ENCODE results near the gene SERPIND1.

DNA sequence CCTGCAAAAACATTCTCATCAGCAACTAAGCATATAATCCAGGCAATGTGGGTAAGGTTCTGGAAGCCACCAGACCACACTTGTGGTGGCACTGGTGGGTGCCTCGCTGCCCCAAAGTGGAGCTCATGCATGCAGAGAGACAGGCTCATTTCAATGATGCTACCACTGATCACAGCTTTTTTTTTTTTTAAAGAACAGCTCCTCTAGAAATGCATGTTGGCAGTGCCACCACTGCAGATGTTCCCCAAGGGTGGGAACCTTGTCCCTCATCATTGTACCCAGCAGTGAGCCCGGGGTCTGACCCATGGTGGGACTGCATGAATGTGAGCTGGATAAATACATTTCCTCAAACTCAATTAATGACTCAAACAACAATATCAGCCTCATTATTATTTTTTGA lies 31.1 kb upstream of the SERPIND1 start:
- TF ChIP-seq POLR2AphosphoS5 (IDR thresholded peaks at IDR 0.05; ENCODE audit: low read depth, low read length) = no peak
- TF ChIP-seq, protein P1, sequence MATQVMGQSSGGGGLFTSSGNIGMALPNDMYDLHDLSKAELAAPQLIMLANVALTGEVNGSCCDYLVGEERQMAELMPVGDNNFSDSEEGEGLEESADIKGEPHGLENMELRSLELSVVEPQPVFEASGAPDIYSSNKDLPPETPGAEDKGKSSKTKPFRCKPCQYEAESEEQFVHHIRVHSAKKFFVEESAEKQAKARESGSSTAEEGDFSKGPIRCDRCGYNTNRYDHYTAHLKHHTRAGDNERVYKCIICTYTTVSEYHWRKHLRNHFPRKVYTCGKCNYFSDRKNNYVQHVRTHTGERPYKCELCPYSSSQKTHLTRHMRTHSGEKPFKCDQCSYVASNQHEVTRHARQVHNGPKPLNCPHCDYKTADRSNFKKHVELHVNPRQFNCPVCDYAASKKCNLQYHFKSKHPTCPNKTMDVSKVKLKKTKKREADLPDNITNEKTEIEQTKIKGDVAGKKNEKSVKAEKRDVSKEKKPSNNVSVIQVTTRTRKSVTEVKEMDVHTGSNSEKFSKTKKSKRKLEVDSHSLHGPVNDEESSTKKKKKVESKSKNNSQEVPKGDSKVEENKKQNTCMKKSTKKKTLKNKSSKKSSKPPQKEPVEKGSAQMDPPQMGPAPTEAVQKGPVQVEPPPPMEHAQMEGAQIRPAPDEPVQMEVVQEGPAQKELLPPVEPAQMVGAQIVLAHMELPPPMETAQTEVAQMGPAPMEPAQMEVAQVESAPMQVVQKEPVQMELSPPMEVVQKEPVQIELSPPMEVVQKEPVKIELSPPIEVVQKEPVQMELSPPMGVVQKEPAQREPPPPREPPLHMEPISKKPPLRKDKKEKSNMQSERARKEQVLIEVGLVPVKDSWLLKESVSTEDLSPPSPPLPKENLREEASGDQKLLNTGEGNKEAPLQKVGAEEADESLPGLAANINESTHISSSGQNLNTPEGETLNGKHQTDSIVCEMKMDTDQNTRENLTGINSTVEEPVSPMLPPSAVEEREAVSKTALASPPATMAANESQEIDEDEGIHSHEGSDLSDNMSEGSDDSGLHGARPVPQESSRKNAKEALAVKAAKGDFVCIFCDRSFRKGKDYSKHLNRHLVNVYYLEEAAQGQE (IDR thresholded peaks at IDR 0.05; ENCODE audit: insufficient read depth in 1 of 2, low read depth in 2 of 2, low read length in 2 of 2) = no peak
- TF ChIP-seq FOXP2 (optimal IDR thresholded peaks at IDR 0.05; ENCODE audit: borderline replicate concordance, extremely low read depth, extremely low read length, insufficient read depth) = no peak

Data from PFSK-1 (cell line).